HuH-7 (cell line): ENCODE data around the gene SPOCD1.
A peak's percentile ranks its signal among the peaks of the same experiment; 100 is the strongest.

ENCODE experiments used
- DNase-seq: peaks from one replicate; pipeline ENCODE4 v3.0.0; 2011; ENCODE audit warnings: low spot score

SPOCD1 gene

GRCh38 chr1:31771891-31772668 is 43.7 kb downstream of the SPOCD1 start:
- no peak for DNase-seq

GRCh38 chr1:31769720-31770390 is 46.0 kb downstream of the SPOCD1 start:
- DNase-seq = no peak

GRCh38 chr1:31768939-31769704 is 46.7 kb downstream of the SPOCD1 start:
- no peak for DNase-seq

GRCh38 chr1:31768407-31768907 is 47.4 kb downstream of the SPOCD1 start:
- DNase-seq = no peak

DNA sequence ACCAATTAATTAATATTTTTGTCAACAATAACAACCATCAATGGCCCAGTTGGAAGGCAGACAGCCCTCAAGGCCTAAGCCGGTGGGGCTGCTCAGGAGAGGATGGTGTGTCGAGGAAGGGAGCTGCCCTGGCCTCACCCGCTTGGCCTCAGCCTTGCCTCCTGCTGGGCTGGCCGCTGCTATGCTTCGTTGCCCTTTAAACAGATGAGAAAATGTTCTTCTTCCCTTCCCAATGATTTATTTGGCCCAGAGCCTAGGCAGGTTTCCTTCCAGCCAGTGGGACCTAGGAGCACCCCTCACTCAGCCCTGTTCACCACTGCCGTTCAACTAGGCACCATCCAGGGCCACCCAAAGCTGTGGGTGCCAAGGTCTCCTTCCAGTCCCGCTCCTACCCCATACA is 48.6 kb downstream of the SPOCD1 start:
- no peak for DNase-seq

- DNase-seq = no peak
These were observed 50.3 kb downstream of the SPOCD1 start for GRCh38 chr1:31765516-31765915.

GRCh38 chr1:31765041-31765467 is 50.8 kb downstream of the SPOCD1 start:
- peak; percentile 72 for DNase-seq

DNA sequence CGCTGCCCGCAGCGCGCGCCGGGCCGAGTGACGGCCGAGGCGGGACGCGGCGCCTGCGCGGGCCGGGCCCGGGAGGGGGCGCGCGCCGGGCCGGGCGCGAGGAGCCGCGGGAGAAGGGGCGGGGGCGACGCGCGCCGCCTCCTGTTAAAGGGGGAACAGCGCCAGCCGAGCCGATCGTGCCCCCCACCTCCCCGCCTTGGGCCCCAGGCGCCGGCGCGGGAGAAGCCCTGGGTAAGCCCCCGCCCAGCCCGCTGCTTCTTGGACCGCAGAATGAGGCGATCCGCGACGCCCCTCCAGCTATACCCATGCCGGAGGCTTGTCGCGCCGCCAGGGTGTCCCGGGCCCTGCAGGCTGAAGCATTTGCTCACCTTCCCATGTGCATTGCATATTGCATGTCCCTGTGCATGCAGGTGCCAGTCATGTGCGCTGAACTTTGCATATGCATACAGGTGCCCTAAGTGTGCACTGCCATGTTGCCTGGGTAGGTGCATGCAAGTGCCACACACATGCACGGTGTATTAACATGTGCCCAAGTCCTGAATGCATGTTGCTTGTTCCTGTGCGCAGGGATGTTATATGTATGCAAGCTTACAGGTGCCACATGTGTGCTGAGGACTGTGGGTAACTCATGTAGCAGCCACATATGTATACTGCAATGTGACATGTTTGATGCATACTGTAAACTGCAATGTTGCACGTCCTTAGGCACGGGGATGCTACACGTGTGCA is 51.3 kb downstream of the SPOCD1 start, which contains the start of gene ADGRB2:
Gene ADGRB2 (minus strand): TSS at position 29 of the 729 bp plus-strand sequence. CDS start 7,119 bp downstream, outside the sequence.
- peak; percentile 60 for DNase-seq

DNA sequence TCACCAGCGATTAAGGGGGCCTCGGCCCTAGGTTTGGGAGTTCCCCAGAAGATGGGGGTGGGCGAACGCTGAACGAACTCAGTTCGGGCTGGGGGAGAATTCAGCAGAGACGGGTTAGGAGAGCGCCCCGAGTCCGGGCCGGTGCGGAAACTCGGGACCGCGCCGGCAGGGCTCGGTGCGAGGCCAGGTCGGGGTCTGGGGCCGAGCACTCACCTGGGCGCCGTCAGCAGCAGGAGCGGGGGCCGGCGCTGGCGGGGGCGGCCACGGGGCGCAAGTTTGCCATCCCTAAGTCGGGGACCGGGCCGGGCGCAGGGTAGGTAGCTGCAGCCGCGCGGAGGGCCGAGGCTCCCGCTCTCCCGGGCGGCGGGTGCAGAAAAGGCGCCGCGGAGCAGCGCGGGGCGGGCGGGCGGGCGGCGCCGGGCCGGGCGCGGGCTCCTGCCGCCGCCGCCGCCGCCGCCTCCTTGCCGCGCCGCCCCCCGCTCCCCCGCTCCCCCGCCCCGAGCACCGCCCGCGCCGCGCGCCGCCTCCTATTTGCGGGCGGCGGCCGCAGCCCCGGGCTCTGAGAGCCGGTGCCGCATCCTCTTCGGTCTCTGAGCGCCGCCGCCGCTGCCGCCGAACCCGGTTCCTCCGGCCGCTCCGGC is 52.0 kb downstream of the SPOCD1 start:
- DNase-seq = no peak

DNA sequence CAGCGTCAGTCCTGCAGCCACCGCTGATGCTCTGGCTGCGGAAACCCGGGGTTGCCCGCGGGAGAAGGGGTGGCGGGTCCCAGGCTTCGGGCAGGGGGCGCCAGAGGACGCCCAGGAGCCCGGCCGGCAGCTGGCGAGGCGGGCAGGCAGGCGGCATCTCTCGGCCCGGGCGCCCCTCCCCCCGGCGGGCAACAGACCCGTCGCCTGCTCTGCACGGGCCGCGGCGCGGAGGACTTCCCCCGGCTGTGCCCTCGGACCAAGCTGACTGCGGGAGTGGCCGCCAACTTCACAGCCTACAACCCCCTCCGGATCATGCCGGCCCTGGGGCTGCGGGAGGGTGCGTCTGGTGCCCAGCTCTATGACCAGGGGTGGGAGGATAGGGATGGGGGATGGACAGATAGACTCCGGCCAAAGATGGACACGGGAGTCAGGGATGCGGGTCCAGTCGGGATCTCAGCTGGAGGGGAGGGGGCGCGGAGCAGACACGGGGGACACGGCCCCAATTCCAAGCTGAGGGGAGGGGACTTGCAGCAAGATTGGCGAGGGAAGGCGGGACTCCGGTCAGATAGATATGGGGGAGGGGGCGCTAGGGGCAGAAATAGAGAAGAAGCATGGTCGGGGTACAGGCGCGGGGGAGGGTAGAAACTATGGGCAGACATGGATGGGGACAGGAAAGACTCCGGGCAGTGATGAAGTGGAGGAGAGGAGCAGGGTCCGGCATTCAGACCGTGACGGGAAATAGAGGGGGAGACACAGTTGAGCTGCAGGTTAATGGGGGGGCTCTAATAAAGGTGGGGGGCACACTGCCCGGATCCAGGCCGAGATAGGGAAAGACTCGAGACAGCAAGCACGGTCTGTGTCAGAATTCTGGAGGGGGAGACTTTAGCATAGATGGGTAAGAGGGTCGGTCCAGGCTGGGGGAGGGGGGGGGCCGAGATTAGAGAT is 52.8 kb downstream of the SPOCD1 start:
- DNase-seq = peak; percentile 88

DNA sequence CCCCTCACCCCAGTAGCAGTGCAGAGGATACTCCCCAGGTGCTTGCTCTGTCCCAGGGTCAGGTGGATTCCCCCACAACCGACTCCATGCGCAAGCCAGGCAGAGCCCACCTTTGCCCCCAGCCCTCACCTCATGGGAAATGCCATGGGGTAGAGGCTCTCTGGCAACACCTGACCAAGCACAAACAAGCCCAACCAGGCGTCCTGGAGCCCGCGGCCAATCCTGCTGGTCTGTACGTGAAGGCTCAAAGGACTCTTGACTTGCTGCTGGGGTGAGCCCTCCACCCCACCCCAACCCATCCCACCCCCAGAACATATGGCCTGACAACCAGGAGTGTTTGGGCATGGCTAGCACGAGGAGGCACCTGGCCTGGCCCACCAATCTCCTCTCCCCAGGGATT is 53.5 kb downstream of the SPOCD1 start:
- no peak for DNase-seq

GRCh38 chr1:31761883-31762282 is 53.9 kb downstream of the SPOCD1 start:
- DNase-seq = no peak

- DNase-seq = peak; percentile 76
These were observed 55.1 kb downstream of the SPOCD1 start for GRCh38 chr1:31760471-31761470.

DNA sequence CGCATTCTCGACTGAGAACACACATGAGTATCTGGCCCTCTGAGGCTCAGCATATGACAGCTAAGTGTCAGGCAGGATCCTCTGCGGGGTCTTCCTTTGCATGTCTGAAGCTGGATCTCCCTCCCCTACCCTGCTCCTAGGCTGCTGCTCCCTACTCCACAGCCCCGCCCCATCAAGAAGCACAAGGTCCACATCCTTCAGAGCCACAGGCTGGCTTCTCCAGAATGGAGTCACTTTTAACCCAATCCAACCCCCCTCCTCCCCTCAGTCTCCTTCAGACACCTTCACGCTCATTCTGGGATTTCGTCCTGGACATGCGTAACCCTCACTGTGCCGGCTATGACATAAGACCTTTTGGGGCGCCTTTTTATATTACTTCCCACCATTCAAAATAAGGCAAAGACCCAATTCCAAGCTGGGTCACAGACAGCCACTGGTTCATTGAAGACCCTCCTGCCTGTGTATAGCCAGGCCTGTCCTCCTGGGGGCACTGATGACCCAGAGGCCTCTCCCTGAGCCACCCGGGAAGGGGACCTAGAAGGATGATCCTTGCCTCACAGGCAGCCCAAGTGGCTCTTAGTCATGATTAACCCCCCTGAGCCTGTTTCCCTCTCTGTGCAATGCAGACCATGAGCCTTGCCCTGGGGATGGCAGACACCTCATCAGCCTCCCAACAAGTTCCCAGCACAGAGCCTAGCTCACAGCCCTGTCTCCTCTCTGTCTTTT is 56.4 kb downstream of the SPOCD1 start:
- no peak for DNase-seq

GRCh38 chr1:31758823-31759222 is 57.0 kb downstream of the SPOCD1 start:
- DNase-seq = no peak

GRCh38 chr1:31757989-31758388 is 57.8 kb downstream of the SPOCD1 start:
- no peak for DNase-seq

- no peak for DNase-seq
These were observed 58.6 kb downstream of the SPOCD1 start for GRCh38 chr1:31757204-31757679.

GRCh38 chr1:31756578-31756977 is 59.2 kb downstream of the SPOCD1 start:
- no peak for DNase-seq
